ENCODE data around the gene RUNDC1.
"Not testable (repeated sequence)": the region's sequence is repeated elsewhere in the genome, so short reads cannot be mapped to it uniquely, and the experiment has no call there.

RUNDC1 gene

DNA sequence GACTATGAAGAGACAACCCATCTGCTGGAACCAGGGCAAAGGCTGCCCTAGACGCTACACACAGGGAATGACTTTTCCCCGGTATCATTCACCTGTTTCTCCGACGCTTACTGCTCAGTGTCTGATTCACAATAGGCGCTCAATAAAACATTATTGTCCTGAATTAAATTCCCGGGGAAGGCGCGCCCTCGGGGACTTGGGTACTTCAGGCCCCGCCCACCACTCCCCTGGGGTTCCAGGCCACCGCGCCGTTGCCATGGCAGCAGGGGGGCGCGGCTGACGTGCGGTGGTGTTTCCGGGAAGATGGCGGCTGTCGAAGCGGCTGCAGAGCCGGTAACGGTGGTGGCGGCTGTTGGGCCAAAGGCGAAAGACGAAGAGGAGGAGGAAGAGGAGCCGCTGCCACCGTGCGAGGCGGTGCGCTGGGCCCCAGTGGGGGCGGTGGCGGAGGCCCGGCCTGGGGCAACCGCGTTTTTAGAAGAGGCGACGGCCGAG lies at the start of gene RUNDC1:
TSS of gene RUNDC1 (plus strand) at position 292 of the 492 bp plus-strand sequence. CDS start at position 304, 12 bp downstream.
- DNase-seq, result peak; percentile 35

DNA sequence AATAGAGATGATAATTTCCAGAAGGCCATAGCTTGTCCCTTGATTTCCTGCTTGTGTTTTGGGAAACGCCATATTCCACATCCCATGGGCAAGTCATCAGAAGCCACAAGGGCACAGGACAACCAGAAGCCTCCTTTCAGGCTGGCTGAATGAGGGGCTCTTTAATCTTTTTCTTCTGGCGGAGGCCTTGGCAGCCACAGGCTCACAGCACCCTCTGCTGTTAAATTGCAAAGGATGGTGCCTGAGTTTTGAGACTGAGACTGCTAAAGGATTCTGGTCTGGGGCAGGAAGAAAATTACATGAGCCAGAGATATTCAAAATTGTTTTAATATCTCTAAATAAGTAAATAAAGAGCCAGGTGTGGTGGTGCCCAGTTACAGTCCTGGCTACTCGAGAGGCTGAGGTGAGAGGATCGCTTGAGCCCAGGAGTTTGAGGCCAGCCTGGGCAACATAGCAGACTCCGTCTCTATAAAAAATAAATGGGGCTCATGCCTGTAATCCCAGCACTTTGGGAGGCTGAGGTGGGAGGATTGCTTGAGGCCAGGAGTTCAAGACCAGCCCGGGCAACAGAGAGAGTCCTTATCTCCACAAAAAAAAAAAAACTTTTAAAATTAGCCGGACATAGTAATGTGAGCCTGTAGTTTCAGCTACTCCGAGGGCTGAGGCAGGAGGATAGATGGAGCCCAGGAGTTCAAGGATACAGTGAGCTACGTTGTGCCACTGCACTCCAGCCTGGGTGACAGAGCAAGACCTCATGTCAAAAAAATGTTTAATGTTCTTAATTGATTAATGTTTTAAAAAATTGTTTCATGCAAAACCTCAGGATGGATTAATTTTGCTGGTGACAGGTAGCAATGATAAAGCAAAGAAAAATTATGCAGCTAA lies 42.4 kb upstream of the RUNDC1 start:
- DNase-seq, result peak; percentile 53

DNA sequence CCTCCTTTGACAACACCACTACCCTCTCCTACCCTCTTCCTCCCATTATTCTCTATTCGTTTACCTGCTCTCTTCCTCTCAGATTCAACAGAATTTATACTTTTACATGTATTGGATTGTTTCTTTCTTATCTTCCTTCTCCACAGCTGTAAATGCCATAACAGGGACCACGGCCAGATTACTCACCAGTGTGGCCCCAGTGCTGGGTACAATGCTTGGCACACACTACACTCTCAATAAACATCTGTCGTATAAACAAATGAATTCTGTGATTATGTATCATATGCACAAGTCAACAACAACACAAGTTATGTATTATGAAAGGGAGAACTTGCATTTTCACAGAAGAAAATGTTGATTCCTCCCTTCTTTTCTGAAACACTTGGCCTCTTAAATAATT lies 36.2 kb upstream of the RUNDC1 start:
- no peak for DNase-seq

DNA sequence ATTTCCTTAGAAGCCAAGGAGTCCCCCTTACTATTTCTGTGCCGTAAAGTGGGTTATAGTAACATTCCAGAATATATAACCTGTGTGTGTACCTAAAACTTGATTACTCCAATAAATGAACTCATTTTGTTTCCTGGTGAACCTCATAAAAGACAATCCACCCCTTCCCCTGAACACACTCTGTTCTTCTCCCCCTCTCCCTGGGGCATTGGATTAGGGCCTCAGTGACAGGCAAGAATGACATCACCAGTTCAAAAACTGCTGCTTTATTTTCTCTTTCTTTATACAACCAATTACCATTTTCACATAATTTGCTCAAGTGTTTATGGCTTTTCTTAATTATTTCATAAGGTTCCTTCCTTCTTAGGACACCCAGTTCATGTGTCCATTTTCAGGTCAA lies 33.6 kb upstream of the RUNDC1 start:
- no peak for DNase-seq

GRCh38 chr17:42950044-42950783 lies 30.2 kb upstream of the RUNDC1 start:
- no peak for DNase-seq

GRCh38 chr17:42953669-42954068 lies 26.7 kb upstream of the RUNDC1 start:
- DNase-seq, result no peak

DNA sequence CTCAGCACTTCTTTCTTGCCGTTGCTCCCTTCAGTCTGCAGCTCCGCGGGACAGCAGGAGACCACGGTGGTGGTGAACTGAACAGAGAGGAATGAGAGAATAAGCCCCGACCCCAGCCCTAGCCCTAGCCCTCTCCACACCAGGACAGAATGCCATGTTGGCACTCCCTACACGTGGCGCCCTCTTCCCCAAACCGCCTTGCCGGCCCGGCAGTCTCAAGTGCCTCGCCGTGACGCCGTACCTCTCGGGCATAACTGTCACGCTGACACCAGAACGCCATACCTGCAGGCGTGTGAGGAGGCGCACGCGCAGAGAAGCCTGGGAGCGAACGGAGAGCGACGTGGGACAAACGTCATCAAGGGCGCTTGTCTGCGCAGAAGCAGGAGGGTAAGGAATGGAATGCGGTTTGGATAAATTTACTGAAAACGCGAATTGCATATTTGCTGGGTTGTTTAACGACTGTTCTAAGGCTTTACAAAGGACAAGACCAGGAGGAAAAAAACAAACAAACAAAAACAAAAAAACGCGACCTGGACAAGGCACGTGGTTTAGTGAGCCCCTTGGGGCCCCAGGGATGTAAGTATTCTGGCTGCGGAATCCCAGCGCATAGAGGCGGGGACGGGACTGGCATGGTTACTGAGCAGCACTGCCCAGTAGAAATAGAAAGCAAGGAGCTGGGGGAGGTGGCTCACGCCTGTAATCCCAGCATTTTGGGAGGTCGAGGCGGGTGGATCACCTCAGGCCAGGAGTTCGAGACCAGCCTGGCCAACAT lies 16.0 kb upstream of the RUNDC1 start, which contains the start of gene AARSD1:
TSS of gene AARSD1 (minus strand) at position 294 of the 772 bp plus-strand sequence. CDS start at position 280, 14 bp downstream.
- DNase-seq, result peak; percentile 78

DNA sequence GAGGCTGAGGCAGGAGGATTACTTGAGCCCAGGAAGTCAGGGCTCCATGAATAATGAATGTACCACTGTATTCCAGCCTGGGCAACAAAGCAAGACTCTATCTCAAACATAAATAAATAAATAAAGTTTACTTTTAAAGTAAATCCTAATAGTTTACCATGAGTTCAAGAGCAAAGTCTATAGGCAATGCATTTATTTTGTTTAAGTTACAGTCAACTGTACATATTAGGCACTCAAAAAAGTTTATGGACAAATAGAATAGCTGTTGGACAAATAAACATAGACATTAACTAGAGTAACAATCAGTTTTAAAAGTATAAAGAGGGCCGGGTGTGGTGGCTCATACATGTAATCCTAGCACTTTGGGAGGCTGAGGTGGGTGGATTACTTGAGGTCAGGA lies 12.4 kb upstream of the RUNDC1 start:
- no peak for DNase-seq

- DNase-seq, result no peak
Measured at GRCh38 chr17:42969001-42969581, 11.3 kb upstream of the RUNDC1 start.

GRCh38 chr17:42971589-42971988 lies 8.8 kb upstream of the RUNDC1 start:
- DNase-seq, result no peak

DNA sequence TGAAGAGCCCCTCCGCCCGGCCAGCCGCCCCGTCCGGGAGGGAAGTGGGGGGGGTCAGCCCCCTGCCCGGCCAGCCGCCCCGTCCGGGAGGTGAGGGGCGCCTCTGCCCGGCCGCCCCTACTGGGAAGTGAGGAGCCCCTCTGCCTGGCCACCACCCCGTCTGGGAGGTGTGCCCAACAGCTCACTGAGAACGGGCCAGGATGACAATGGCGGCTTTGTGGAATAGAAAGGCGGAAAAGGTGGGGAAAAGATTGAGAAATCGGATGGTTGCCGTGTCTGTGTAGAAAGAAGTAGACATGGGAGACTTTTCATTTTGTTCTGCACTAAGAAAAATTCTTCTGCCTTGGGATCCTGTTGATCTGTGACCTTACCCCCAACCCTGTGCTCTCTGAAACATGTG lies 7.0 kb upstream of the RUNDC1 start:
- DNase-seq, result not testable (repeated sequence)

DNA sequence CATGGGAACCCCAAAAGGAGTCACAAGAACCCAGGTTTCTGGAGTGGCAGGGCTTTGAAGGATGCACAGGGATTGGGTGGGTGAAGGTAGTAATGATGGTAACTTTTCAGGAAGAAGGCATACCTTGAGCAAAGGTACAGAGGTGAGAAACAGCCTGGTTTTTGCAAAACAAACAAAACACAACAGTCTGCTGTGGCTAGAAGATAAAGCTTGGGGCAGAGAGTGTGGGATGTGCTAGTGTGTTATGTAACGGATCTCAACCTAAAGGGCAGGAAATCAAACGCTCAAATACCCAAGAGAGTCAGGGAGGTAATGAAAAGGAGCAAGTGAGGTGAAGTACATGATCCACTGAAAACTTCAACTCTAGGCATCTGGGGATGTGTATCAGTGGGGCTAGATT lies 5.1 kb upstream of the RUNDC1 start:
- no peak for DNase-seq

GRCh38 chr17:42975701-42976100 lies 4.7 kb upstream of the RUNDC1 start:
- DNase-seq, result not testable (repeated sequence)

DNA sequence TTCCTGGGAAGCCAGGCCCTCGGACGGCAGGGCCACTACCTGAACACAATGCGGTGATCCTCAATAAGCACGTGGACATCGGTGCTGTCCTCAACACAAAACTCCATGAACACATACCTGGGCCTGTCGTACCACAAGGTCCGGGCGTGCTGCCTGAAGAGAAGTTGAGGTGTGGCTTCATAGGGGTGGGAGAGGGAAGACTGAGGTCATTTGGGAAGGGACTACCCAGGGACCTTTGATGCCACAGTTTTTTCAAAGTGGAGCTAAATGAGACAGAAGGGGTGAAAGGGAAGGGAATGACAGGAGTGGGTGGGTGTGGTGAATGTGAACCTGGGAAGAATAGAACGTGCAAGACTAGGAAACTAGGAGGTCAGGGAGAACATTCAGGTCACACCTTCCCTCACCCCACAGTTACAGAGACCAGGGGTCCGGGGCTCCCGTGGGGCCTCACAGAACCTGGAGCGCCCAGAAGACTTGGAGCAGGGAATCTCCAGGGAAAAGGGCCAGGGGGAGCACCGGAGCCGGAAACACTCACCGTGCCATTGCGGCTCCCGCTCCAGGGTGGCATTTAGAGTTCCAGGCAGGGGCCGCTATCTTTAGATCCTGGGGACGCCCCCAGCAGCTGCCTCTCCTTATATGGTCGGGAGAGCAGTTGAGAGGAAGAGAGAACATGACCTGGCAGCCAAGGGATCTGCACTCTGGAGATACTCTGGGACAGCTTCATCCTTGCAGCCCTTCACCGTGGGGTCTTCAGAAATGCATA lies 673 bp upstream of the RUNDC1 start, which contains the start of gene PTGES3L:
TSS of gene PTGES3L (minus strand) at position 570 of the 763 bp plus-strand sequence. CDS start at position 543, 27 bp downstream.
- peak; percentile 67 for DNase-seq

DNA sequence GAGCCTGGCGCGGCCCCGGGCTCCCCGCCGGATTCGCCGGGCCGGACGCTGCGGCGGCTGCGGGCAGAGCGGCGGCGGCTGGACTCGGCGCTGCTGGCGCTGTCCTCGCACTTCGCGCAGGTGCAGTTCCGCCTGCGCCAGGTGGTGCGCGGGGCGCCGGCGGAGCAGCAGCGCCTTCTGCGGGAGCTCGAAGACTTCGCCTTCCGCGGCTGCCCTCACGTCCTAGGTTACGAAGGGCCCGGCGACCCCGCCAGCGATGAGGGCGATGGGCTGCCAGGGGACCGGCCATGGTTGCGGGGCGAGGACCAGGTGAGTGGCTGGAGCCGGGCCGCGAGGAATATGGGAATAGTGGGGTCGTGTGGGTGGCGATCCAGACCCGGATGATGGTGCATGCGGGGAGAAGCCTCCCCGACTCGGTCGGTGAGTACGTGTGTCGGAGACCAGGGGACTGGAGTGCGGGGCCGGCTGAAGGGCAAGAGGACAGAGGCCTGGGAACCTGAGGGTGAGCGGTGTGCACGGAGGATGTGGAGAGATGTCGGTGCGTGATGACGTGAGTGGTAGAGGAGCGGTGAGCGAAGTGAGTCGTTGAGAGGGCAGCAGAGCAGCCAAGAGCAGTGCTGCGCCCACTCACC lies 517 bp downstream of the RUNDC1 start:
- peak; percentile 27 for DNase-seq

- DNase-seq, result no peak
Measured at GRCh38 chr17:42982266-42982665, 1.9 kb downstream of the RUNDC1 start.

DNA sequence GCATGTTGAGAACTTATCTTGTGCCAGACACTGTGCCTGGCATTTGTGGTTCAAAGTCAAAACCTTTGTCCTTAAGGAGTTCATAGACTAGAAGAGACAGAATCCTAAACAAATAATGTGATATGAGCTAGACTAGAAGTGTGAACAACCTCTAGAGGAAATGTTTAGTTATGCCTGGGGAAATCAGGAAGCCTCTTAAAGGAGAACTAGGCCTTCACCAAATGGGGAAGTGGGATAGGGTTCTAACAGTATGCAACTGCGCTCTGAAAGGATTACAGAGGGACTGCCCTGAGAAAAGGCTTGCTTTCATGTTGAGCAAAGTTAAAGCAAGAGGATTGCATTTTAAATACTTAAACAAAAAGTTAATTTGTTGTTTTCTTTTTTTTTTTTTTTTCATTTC lies 4.9 kb downstream of the RUNDC1 start:
- DNase-seq, result no peak

GRCh38 chr17:42989141-42989540 lies 8.8 kb downstream of the RUNDC1 start:
- DNase-seq, result no peak

DNA sequence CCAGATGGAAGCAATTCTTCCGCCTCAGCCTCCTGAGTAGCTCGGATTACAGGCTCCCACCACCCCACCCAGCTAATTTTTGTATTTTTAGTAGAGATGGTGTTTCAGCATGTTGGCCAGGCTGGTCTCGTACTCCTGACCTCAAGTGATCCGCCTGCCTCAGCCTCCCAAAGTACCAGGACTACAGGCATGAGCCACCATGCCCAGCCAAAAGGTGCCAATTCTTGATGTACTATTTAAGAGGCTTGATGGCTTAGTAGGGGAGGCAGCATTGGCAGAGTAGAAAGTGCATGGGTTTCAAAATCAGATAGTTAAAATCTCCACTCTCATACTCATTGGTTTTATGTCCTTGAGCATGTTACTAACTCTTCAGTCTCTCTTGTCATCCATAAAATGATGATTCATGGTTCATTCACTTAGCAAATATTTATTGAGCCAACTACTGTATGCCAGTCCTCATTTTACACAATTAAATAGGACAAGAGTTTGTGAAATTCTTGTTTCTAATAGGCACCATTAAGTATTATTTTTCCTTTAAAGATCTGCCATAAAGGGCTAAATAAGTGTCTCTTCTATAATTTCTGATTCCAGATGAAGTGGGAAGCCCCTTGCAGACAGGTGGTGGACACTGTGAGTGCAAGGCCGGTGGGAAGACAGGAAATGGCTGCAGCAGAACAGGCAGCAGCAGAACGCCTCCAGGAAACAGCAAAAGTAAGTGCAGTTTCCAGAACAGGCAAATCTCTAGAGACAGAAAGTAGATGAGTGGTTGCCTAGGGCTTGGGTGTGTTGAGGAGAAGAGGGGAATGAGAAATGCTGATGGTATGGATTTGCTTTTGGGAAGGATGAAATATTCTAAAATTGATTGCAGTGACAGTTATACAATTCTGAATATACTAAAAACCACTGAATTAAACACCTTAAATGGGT lies 9.6 kb downstream of the RUNDC1 start:
- no peak for DNase-seq

DNA sequence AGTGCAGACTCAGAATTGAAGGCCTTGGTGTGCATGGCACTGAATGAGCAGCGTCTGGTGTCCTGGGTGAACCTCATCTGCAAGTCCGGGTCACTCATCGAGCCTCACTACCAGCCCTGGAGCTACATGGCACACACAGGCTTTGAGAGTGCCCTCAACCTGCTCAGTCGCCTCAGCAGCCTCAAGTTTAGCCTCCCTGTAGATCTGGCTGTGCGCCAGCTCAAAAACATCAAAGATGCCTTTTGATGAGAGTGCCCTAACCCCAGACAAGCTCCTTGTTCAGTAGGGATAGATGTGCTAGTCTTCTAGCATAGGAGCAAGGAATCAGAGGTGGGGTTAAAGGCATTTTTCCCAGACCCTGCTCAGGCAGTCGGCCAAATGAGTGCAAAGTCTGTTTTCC lies 11.1 kb downstream of the RUNDC1 start:
- DNase-seq, result no peak

All from SHP77 treated with DMSO at 0.1 percent for 48 hours (cell line).